Ovary (tissue), 3 donors: ENCODE measurements around the gene MYO1F.

Source experiments
- CTCF ChIP-seq, 3 donors: fragments of 450-650 bp in 2 of 3; fragments of 200-600 bp in 1 of 3; IDR thresholded peaks; one replicate each; pipeline versions ENCODE4 v1.5.1 to v1.8.0; 2016 to 2022; ENCODE audit warnings: antibody characterized with exemption in 3 of 3, mild to moderate bottlenecking in 1 of 3
- POLR2A ChIP-seq: fragments of 450-650 bp; IDR thresholded peaks from one replicate; pipeline ENCODE4 v1.6.1; 2017; ENCODE audit warnings: antibody characterized with exemption, mild to moderate bottlenecking, moderate library complexity
- donor health status: DM: no; HTN: no; CAD: no.

- no peak for TF ChIP-seq POLR2A
- TF ChIP-seq CTCF (IDR thresholded peaks at IDR 0.05), result no peak
These were observed 61.9 kb downstream of the MYO1F start for GRCh38 chr19:8515317-8515716.
